Activated T-helper 9 cell treated with anti-CD3 and anti-CD28 coated beads, Interleukin-2, amount 50 U/mL, for 16 hours (primary cell): Measurements from ENCODE around the gene UBE2H.
A peak's percentile ranks its signal among the peaks of the same experiment; 100 is the strongest.

ENCODE experiments used
- DNase-seq: peaks from one replicate; pipeline ENCODE4 v3.0.0-alpha.2; 2020; ENCODE audit warnings: low read depth

UBE2H gene

DNA sequence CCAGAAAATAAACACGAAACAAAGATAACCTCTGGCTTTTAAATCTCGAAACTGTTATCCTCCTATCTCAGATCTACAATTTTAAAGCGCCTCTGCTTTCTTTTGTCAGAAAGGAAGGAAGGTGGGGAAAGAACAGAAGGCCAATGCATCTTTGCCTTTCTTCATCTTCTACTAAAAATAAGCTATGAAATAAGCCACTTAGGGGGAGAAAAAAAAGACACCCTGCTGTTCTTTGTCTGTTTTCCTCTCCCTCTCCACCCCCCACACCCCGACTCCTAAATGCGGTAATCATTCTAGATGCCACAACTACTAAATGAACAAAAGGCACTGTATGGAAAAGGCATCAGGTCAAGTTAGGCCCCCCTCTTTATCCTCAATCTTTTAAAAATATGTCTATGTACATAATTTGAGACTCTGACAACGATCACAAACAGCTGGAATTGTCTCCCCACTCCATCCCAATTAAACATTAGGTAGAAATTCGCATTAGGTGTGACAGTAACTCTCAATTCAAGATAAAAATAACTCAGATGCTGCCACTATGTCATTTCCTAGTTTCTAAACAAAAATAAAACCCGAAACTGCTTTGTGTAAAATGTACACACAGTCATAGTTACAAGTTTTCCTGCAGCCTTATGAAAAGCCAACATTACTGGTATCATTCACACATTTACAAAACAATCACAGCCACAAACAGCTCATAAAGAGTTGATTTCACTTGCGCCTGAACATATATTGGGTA lies 2.4 kb downstream of the UBE2H start:
- no peak for DNase-seq

- no peak for DNase-seq
These were observed 3.2 kb downstream of the UBE2H start for GRCh38 chr7:129949292-129950133.

DNA sequence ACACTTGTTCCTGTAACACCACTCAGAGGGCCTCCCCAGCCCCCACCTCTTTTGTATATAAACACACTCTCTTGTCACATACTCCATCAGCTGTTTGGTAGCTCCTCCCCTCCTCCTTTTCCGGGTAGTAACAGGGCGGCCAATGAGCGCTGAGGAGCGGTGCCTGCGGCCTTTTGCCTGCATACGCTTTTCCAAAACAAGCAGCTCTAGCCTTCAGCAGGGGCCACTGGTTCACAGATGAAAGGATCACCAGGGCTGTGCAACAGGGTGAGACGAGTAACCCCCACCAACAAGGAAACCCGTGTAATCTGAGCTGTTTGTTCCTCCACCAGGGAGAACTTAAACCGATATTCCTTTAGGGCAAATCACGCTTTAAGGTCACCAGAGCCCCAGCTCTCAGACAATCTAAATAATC lies 3.9 kb downstream of the UBE2H start:
- DNase-seq, result peak; percentile 64

DNA sequence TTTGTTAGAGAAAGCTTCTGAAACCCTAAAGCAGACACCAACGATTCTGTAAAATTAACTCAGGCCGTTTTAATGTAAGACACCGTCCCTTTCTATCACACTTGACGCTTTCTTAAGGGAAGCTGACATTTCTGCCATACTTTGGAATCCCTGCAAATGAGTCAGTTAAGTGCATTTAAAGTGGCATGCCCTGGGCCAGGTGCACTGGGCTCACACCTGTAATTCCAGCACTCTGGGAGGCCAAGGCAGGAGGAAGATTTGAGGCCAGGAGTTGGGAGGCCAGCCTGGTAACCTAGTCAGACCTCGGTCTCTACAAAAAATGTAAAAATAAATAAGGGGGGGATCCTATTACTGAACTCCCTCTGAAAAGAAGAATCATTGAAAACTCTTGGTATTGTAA lies 4.4 kb downstream of the UBE2H start:
- no peak for DNase-seq

DNA sequence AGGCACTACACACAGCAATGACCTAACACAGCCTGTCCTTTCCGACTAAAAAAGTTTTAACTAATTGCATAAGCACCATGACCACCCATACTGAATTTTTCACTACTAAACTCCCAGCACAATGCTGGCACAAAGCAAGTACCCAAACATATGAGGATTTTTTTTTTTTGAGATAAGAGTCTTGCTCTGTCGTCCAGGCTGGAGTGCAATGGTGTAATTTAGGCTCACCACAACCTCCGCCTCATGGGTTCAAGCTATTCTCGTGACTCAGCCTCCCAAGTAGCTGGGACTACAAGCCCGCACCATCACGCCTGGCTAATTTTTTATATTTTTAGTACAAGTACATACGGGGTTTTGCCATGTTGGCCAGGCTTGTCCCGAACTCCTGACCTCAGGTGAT lies 5.1 kb downstream of the UBE2H start:
- DNase-seq, result no peak

DNA sequence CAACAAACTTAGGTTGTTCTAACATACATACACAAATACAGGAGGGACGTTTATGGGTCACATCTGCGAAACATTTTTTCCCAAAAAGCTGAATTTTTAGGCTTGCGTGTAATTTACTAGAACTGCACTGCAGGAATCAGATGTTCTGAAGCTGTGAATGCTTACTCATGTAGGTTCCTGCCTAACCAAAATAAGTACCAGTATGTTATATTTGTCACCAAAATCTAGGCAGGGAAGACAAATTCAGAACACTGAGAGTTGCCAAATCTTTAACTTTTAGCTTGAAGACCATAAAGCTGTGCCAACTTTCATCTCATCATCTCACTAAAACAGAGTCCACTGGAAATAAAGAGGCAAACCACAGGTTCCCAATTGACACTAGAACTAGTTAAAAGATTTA lies 5.7 kb downstream of the UBE2H start:
- no peak for DNase-seq

GRCh38 chr7:129946282-129946681 lies 6.5 kb downstream of the UBE2H start:
- no peak for DNase-seq

DNA sequence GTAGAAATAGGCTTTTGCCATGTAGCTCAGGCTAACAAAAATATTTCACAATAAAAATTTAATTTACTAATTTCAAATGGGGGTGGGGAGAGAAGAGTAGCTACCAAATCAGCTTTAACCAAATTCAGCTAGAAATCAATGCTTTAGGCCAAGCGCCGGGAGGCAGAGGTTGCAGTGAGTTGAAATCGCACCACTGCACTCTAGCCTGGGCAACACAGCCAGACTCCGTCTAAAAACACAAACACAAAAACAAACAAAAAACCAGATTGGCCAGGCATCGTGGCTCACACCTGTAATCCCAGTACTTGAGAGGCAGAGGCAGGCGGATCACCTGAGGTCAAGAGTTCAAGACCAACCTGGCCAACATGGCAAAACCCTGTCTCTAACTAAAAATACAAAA lies 9.4 kb downstream of the UBE2H start:
- no peak for DNase-seq

GRCh38 chr7:129940329-129940728 lies 12.4 kb downstream of the UBE2H start:
- no peak for DNase-seq

- DNase-seq, result no peak
These were observed 12.9 kb downstream of the UBE2H start for GRCh38 chr7:129939881-129940280.

- DNase-seq, result no peak
These were observed 19.1 kb downstream of the UBE2H start for GRCh38 chr7:129933627-129934026.

GRCh38 chr7:129926618-129927017 lies 26.1 kb downstream of the UBE2H start:
- DNase-seq, result no peak

DNA sequence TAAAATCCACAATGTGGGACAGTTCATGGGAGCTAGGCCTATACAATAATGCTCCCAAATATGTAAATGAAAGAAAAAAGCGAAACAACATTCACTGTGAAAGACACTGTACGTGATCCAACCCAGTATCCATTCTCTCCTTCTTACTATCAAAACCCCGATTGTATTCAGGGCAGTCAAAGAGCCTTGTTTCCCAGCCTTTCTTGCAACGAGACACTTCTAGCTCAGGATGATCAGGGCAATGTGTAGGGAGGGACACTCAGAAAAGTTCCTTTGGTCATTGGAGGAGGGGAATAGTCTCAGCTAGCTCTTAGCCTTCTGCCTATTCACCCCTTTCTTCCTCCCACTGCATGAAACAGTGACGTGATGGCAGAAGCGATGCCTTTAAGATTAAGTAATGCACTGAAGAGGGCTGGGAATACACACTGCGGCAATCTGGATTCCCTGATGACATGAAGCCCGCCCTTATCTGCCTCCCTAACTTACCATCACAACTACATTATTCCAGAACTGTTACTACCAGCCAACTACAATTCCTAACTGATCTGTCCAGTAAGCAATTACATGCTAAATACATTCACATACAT lies 27.3 kb downstream of the UBE2H start:
- no peak for DNase-seq

DNA sequence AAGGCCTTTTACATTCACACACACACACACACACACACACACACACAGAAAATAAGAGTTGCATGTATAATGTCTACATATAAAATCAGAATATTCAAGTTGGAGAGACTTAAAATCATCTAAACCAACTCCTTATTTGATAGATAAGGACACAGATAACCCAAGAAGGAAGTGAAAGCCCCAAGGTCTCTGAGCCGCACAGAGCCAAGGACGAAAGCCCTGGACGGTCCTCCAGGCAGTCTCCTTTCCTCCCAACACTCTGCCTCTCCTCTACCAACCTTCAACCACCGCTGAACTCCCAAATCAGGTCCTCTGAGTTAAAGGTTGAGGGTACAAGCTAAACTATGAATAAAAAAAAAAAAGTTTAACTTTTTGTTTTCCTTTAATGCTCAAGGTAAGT lies 28.2 kb downstream of the UBE2H start:
- no peak for DNase-seq

DNA sequence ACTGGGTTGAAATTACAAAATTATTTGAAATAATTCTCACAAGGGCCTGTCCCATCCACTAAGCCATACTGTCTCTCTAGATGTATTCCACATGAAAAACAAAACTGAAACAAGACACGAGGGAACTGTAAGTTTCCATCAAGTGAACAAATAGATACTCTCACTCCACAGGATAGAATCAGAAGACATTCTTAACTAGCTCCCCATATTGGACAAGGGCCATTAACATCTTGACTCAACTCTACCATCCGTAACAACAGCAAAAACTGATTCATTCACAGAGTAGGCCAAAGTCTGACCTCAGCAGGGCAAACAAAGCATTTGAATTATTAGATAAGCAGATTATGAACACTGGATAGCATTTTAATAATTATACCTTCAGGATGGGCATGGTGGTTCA lies 29.1 kb downstream of the UBE2H start:
- DNase-seq, result no peak

DNA sequence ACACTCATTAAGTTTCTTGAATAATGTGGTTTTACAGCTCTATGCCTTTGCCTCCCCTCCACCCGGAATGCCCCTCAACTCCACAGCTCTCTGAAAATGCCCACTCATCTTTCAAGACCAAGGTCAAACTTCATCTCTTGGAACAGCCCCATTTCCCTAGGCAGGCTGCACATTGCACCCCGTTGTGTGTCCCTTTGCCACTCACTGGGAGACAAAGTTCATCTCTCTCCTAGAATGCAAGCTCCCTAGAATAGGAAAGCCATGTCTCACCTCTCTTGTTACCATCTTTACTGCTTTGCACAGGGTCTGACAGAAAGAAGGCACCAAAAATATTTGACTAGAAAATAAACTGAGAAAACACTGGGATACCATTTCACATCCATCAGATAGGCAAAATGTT lies 33.3 kb downstream of the UBE2H start:
- no peak for DNase-seq

GRCh38 chr7:129918922-129919321 lies 33.8 kb downstream of the UBE2H start:
- DNase-seq, result no peak

DNA sequence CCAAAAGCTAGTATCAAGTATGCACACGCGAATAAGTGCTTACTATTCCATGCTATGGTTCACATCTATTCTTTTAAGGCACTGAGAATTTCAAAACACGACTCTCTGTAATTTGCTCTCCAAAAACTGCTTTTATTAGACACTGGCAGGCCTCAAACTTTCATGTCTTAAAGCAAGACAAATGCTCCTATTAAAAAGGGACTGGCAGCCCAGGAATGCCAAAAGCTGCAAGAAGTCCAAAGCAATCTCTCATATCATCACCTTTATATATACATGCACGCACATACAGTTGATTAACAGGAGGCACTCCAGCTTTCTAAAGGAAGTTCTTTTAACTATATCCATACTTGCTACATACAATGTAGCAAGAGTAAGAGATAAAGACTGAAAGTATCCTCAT lies 34.8 kb downstream of the UBE2H start:
- no peak for DNase-seq

- no peak for DNase-seq
These were observed 38.1 kb downstream of the UBE2H start for GRCh38 chr7:129914536-129915272.

DNA sequence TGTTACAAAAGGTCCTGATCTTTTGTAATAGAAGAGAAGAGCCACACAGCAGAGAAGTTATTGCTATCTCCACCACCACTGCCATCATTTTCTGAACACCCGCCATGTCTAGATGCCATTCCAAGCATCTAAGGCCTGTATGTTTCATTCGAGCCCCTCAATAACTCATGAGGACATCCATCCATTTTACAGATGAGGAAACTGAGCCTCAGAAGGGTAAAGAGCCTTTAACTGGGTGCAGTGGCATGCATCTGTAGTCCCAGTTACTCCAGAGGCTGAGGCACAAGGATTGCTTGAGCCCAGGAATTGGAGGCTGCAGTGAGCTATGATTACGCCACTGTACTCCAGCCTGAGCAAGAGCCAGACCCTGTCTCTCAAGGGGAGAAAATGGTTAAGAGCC lies 39.3 kb downstream of the UBE2H start:
- DNase-seq, result no peak

GRCh38 chr7:129911790-129912189 lies 41.0 kb downstream of the UBE2H start:
- no peak for DNase-seq

DNA sequence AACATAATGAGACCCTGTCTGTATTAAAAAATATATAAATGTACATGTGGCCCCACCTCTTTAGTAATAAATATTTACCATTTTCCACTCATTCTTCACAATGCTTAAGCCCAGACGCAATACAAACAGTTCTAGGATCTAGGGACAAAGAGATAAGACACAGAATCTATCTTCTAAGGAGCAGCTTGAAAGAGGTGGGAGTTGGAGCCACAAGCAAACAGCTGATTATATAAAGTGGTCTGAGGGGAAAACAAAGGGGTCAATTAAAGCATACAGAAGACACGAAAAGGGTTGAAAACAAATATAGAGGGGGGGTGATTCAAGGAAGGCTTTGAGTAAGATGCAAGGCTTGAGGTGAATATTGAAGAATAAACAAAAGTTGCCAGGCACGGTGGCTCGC lies 43.1 kb downstream of the UBE2H start:
- DNase-seq, result no peak

- no peak for DNase-seq
These were observed 44.6 kb downstream of the UBE2H start for GRCh38 chr7:129908181-129908580.
